ENCODE measurements around the gene ADPRHL1.

The ADPRHL1 gene

DNA sequence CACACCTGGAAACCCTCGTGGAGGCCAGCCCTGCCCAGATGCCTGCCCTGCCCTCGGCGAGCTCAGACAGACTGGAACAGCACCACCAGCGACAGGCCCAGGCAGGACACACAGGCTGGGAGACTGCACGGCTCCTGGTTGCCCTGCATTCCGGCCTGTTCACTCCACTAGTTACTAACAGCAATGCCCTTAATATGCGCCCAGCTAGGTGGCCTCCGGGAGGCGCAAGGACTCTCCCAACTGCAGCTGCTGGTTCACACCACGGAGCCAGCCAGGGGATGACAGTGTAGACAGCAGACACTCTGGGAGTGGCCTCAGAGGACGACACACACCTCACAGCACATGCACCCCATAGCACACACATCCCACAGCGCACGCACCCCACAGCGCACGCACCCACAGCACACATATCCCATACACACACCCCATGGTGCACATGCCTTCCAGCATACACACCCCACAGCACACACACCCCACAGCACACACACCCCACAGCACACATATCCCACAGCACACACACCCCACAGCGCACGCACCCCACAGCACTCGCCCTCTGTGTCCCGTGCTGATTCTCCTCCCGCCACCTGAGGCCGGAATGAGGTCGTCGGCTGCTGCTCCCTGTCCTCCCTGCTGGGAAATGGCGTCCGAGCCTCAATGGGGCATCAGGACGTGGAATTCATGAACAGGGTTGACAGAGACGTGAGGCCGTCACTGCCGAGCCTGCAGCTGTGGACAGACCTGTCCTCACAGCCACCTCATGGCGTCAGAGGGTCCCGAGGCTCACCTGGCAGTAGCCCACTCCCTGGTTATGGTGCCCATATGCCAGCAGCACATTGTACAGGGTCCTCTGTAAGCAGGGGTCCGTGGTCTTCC lies 103.0 kb downstream of the ADPRHL1 start:
- DNase-seq (ENCODE audit: low spot score): no peak
